Measurements from ENCODE around the gene MAP3K1. TPM values are rescaled to one million over a fixed set of nuclear protein-coding genes. Genes with fewer than 3 reads are reported as not detected.

Gene MAP3K1
- total and polyA plus RNA-seq, 2 experiments from 2014 or later, result 12.0 to 38.2 TPM

- TF ChIP-seq EZH2 (IDR thresholded peaks at IDR 0.05; ENCODE audit: borderline replicate concordance) (no peak), CTCF (IDR thresholded peaks at IDR 0.05; ENCODE audit: poor library complexity) (no peak), EZH2phosphoT487 (IDR thresholded peaks at IDR 0.05; ENCODE audit: low read depth, severe bottlenecking, unreplicated experiment) (no peak)
- Histone ChIP-seq H3K9me2 (replicated peaks; ENCODE audit: insufficient read depth) (no peaks in the 10 kb centered on the region), H3K4me3 (no peak overlapping the region), H3K4me2 (no peak overlapping the region), H2AFZ (no peak overlapping the region), H3K27me3 (no peaks in the 10 kb centered on the region), H4K20me1 (ENCODE audit: insufficient read depth, poor library complexity, severe bottlenecking) (peaks cover 26% of the 10 kb centered on the region), H3K79me2 (peaks cover 100% of the 10 kb centered on the region), H3K36me3 (replicated peaks; ENCODE audit: insufficient read depth, low read depth) (no peaks in the 10 kb centered on the region), H3K4me1 (ENCODE audit: insufficient read depth) (peaks cover 24% of the 10 kb centered on the region), H3K9me3 (ENCODE audit: low read depth) (no peaks in the 10 kb centered on the region), H3K27ac (no peak overlapping the region)
- 94% methylated on average over 4 of the region's 4 CpGs for WGBS (ENCODE audit: low lambda C conversion rate, missing lambda C conversion rate)
- DNase-seq (ENCODE audit: low spot score), result no peak
Measured at GRCh38 chr5:56853698-56854097, 38.3 kb downstream of the MAP3K1 start.

- Histone ChIP-seq H3K4me2 (no peak overlapping the region), H3K79me2 (peaks cover 94% of the 10 kb centered on the region), H2AFZ (no peak overlapping the region), H3K27me3 (no peaks in the 10 kb centered on the region), H3K4me1 (ENCODE audit: insufficient read depth) (peaks cover 20% of the 10 kb centered on the region), H3K9me2 (replicated peaks; ENCODE audit: insufficient read depth) (no peaks in the 10 kb centered on the region), H4K20me1 (ENCODE audit: insufficient read depth, poor library complexity, severe bottlenecking) (peaks cover 18% of the 10 kb centered on the region), H3K9me3 (ENCODE audit: low read depth) (no peaks in the 10 kb centered on the region), H3K4me3 (no peak overlapping the region), H3K27ac (no peak overlapping the region), H3K36me3 (replicated peaks; ENCODE audit: insufficient read depth, low read depth) (no peaks in the 10 kb centered on the region)
- no peak for DNase-seq (ENCODE audit: low spot score)
- 91% methylated on average over 1 of the region's 1 CpG for WGBS (ENCODE audit: low lambda C conversion rate, missing lambda C conversion rate)
- TF ChIP-seq EZH2 (IDR thresholded peaks at IDR 0.05; ENCODE audit: borderline replicate concordance) (no peak), CTCF (IDR thresholded peaks at IDR 0.05; ENCODE audit: poor library complexity) (no peak), EZH2phosphoT487 (IDR thresholded peaks at IDR 0.05; ENCODE audit: low read depth, severe bottlenecking, unreplicated experiment) (no peak)
Measured at GRCh38 chr5:56854920-56855319, 39.6 kb downstream of the MAP3K1 start.

GRCh38 chr5:56856541-56857178, 41.3 kb downstream of the MAP3K1 start:
- Histone ChIP-seq H2AFZ (no peak overlapping the region), H3K27ac (no peak overlapping the region), H4K20me1 (ENCODE audit: insufficient read depth, poor library complexity, severe bottlenecking) (peaks cover 3% of the 10 kb centered on the region), H3K4me1 (ENCODE audit: insufficient read depth) (peaks cover 14% of the 10 kb centered on the region), H3K4me2 (no peak overlapping the region), H3K9me2 (replicated peaks; ENCODE audit: insufficient read depth) (no peaks in the 10 kb centered on the region), H3K9me3 (ENCODE audit: low read depth) (no peaks in the 10 kb centered on the region), H3K36me3 (replicated peaks; ENCODE audit: insufficient read depth, low read depth) (no peaks in the 10 kb centered on the region), H3K4me3 (no peak overlapping the region), H3K79me2 (peaks cover 88% of the 10 kb centered on the region), H3K27me3 (no peaks in the 10 kb centered on the region)
- peak; percentile 10 for TF ChIP-seq CTCF (IDR thresholded peaks at IDR 0.05; ENCODE audit: poor library complexity)
- TF ChIP-seq EZH2 (IDR thresholded peaks at IDR 0.05; ENCODE audit: borderline replicate concordance), result no peak
- no peak for DNase-seq (ENCODE audit: low spot score)
- 93% methylated on average over 5 of the region's 5 CpGs for WGBS (ENCODE audit: low lambda C conversion rate, missing lambda C conversion rate)
